RPMI7951 (cell line): Measurements from ENCODE around the gene RGL4. TPM values are rescaled to one million over a fixed set of nuclear protein-coding genes. Genes with fewer than 3 reads are reported as not detected.

Experiments used
- DNase-seq: peaks from one replicate; pipeline ENCODE4 v3.0.0-alpha.2; 2012; ENCODE audit warnings: low read depth
- total RNA-seq: library from RNA; depleted of rRNA; stranded (reverse); fragments of >200 nt; shearing (Covaris generic); gene quantifications from 2 replicates; pipeline ENCODE4 v1.2.3, GENCODE V29; 2014

RGL4 gene
- total RNA-seq, 1 experiment from 2014 or later: 0.12 TPM

DNA sequence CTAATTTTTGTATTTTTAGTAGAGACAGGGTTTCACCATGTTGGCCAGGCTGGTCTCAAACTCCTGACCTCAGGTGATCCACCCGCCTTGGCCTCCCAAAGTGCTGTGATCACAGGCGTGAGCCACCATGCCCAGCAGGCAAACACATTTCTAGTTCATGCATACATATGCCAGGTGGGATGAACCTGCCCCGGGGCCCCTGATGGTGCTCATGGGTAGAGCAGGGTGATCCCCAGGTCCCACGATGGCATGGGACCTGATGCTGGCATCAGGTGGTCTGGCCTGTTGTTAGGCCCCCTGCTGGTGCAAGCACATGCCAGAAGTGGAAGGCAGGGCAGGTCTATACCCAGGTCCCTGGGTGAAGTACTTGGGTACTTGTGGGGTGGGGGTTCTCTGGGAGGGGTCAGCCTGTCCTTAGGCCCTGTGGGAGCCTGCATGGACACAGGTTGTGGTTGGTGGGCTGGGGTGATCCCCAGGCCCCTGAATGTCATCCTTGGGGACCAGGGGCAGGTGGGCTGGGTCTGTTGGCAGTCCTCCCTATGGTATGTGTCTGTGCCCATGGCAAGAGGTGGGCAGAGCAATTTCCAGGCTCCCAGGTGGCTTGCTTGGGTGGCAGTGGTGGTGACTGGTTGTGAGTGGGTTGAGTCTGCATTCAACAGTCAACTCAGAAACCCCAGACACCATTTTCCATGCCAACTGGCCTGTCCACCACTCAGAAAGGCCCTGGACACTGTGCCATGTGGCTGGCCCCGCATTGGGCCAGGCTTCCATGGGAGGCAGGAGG lies 9.6 kb upstream of the RGL4 start:
- no peak for DNase-seq

- DNase-seq: no peak
Observed at GRCh38 chr22:23682077-23682476, 8.7 kb upstream of the RGL4 start.

DNA sequence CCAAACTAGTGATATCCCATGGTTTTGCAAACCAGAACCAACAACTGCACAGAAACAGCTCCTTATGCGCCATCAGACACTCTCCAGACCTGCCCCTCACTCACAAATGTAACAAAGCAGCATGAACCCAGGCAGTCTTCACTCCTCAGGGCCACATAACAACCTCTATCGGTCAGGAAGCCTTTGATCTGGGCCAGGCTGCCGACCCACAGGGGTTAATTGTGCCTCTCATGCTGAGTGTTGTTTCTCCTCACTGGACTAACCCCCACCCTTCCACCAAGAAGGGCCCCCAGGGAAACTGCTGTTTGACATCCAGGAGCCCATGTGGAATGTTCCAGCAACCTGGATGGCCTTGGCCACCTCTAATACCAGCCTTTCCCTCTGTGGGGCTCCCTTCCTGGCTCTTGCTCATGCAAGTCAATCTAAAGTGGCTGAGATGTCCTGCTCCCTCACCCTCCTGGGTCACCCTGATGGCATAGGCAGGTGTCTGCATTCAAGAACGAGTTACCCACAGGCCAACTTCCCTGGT lies 7.9 kb upstream of the RGL4 start:
- no peak for DNase-seq

DNA sequence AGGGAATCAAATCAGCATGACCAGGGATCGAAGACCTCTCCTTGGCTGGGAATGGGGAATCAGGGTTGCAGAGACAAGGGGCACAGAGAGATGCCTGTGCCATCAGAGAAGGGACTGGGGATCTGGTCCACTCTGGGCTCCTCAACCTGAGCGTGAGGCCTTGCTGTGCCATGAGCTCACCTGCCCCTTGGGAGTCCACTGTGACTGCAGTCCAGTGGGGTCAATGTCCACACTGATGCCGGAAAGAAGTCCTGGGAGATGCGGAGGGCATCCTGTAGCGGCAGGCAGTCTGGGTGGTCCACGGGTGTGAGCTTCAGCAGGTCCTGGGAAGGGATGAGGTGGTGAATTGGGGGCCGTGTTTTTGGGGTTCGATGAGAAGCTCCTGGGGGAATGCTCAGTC lies 7.3 kb upstream of the RGL4 start:
- no peak for DNase-seq

DNA sequence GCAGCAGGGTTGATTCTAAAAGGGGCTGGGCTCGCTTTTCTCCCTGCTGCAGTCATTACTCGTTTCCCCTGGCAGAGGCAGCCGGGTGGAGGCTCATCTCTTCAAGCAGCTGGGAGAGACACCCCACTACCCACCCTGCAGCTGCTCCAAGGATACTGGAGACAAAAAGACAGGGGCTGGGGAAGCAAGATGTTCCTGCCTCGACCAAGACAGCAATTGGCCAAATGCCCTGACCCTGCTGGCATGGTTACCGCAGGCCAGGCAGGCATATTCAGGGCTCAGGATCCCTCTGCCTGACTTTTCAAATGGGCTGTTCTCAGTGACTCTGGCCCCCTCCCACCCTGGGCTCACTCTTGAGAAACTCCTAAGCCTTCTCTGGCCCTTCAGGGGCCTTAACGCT lies 6.8 kb upstream of the RGL4 start:
- DNase-seq: no peak

DNA sequence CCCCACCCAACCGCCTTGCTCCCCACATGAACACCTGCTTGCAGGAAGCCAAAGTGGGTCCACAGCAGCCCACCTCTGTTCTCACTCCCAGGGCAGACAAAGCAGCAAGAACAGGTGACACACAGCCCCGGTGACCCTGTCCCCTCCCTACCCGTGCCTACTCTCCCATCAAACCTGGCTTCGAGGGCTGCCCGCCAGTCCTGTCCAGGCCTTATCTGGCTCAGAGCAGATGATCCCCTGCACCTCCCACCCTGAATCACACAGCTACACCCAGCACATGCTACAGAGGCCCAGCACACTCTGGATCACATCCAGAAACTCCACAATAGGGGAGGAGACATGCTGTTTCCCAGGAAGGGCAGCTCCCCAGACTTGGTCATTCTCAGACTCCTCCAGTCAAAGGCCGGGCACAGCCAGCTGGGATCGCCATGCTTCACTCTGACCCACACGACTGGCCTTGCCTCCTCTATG lies 6.2 kb upstream of the RGL4 start:
- no peak for DNase-seq

- DNase-seq: peak; percentile 28
Observed at GRCh38 chr22:23685205-23685784, 5.5 kb upstream of the RGL4 start.

GRCh38 chr22:23686416-23687024 lies 4.3 kb upstream of the RGL4 start:
- no peak for DNase-seq

- DNase-seq: no peak
Observed at GRCh38 chr22:23688121-23688520, 2.7 kb upstream of the RGL4 start.

- DNase-seq: no peak
Observed at GRCh38 chr22:23688571-23688970, 2.2 kb upstream of the RGL4 start.

DNA sequence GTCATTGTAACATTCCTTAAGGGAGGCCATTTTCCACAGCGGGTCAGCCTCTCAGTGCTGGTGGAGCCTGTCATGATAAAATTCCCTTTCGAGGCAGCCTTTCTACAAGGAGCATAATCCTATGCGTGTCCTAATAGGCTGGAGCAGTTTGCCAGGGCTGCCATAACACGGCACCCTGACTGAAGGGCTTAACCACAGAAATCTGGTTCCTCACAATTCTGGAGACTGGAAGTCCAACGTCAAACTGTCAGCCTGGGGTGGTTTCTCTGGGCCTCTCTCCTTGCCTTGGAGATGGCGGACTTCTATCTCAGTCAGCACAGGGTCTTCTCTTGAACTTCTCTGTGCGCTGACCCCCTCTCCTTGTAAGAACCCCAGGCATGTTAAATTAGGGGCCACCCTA lies 1.4 kb upstream of the RGL4 start:
- DNase-seq: no peak

DNA sequence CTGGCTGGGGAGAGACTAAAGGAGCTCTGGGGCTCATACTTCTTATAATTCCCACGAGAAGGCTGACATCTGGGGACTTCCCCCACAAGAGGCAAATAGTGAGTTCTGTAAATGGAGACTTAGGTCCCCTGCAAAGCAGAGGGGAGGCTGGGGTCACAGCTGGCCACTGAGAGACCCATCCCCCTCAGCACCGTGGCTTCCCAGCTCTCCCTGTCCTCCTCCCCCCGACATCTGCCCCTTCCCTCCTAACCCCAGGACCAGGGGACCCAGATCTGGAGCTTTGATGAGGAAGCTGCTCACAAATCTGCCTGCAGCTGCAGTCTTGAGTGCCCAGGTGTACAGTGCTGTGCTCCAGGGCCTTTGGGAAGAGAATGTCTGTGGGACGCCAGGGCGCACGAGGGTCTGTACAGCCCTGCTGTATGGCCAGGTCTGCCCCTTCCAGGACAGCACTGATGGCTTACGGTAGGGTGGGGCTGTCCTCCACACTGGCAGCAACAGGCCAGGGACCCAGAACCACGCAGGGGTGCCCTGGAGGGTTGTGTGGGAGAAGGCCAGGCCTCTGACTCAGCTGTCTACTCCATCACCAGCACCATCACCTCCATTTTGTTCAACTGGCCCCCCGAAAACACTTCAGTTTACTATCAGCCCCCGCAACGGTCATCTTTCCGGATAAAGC lies 1.1 kb downstream of the RGL4 start:
- no peak for DNase-seq

DNA sequence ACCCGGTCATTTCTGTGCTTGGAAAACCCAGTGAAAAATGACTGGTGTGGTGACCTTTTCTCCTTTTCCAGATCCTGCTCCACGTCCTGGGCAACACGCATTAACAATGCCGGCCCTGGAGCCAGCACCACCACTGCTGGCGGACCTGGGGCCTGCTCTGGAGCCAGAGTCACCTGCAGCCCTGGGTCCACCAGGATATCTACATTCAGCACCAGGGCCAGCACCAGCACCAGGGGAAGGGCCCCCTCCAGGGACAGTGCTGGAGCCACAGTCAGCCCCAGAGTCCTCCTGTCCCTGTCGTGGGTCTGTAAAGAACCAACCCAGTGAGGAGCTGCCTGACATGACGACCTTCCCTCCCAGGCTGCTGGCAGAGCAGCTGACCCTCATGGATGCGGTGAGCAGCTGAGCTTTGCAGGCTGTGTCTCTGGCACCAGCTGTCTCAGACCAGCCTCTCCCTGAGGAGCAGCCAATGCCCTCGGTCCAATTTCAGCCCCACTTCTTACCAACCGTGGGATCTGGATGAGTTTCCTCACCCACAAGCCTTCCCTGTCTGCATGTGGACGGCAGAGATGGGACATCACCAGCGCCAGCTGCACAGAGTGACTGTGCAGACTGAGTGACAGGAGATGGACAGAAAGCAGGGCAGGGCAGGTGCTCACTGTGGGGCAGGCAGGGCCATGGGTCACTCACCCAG lies 1.9 kb downstream of the RGL4 start:
- no peak for DNase-seq

DNA sequence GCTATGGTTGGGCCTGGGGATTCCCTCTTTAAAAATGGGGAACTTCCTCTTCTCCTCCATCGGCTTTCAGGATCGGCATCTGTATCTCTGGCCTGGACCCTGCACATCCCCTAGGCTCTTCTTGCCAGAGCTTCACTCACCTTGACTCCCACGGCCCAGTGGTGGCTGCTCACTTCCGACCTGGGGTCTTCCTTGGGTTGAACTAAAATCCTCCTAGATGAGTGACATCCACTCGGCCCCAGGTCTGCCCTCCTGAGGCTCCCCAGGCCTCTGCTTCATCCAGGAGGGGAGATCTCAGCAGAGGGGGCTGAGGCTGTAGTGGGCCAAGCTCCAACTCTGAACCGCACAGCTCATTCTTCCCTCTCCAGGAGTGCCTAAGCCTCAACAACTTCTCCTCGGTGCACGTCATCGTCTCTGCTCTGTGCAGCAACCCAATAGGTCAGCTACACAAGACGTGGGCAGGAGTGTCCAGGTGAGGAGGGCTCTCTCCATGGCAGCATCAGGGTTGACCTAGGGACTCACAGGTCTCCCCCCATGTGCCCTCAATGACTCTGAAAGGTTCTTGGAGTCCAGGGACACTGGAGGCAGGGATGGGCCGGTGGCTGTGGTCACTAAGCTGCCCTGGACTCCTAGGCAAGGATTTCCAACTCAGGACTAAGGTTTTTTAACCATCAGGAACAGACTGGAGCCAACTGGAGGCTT lies 3.3 kb downstream of the RGL4 start:
- no peak for DNase-seq

DNA sequence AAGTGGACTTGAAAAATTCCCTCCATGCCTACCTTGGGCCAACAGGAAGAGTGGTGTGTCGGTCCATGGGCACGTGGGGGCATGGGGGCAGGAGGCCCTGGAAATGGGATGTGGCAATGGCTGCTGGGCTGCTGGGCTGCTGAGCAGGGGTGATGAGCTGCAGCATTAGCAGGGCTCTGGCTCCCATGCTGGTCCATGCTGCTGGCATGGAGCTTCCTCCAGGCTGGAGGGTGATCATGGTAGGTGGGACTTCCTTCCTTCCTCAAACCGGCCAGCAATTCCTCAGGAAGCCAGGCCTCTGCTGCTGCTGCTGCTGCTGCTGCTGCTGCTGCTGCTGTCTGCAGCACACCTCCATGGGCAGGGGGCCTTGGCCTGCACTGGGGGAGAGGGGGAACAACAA lies 4.3 kb downstream of the RGL4 start:
- DNase-seq: no peak

GRCh38 chr22:23695571-23696325 lies 4.9 kb downstream of the RGL4 start:
- no peak for DNase-seq

- no peak for DNase-seq
Observed at GRCh38 chr22:23696326-23696851, 5.6 kb downstream of the RGL4 start.

DNA sequence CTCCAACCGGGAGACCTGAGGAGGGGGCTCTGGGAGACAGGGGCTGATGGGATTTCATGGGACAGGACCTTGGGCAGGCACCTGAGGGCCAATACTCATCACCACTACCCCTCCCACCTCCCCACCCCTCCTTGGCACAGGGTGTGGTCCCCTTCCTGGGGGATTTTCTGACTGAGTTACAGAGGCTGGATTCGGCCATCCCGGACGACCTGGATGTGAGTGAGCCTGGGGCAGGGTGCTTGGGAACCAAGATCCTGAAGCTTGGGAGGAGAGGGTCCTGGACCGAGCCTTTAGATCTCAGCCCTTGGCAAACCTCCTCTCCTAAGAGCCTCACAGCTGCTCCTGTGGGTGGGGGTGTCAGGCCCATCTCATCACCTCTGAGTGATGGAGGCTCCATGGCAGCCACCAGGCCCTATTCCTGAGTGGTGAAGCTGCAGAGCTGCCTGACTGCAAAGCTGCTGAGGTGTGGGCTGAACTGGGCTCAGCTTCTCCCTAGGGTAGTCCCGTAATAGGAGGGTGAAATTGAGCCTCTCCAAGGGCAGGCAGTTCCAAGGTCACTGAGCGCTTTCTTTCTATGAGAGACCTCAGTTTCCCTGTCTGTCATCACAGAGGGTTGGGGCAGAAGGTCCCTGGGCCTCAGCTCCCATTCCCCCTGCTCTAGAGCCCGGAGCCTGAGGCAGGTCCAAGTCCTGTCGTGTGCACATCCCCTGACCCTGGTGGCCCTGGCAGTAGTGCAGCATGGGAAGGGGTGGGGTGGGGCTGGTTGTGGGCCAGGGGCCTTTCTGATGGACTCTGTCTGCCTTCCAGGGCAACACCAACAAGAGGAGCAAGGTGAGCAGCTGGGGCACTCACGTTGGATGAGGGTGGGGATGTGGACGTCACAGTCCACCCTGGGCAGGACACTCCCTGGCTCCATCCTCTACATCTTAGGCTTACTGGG lies 6.5 kb downstream of the RGL4 start:
- DNase-seq: no peak

- no peak for DNase-seq
Observed at GRCh38 chr22:23698094-23698493, 7.3 kb downstream of the RGL4 start.
